HCT116 (cell line): ENCODE results near the gene BUB3.
A peak's percentile ranks its signal among the peaks of the same experiment; 100 is the strongest.

Experiments used
- CBX3 ChIP-seq: IDR thresholded peaks from 2 replicates; pipeline ENCODE4 v1.6.1; 2012; ENCODE audit warnings: low read depth
- CEBPB ChIP-seq: IDR thresholded peaks from 2 replicates; pipeline ENCODE4 v1.6.1; 2012; ENCODE audit warnings: low read depth
- ELF1 ChIP-seq: IDR thresholded peaks from 2 replicates; pipeline ENCODE4 v1.6.1; 2012; ENCODE audit warnings: low read depth, borderline replicate concordance
- EZH2 ChIP-seq: fragments of 200-600 bp; sonication (generic); IDR thresholded peaks from 2 replicates; pipeline ENCODE4 v1.6.1; 2017; ENCODE audit warnings: antibody characterized with exemption, mixed run types
- EZH2phosphoT487 ChIP-seq: fragments of 200-600 bp; IDR thresholded peaks from 2 replicates; pipeline ENCODE4 v1.6.1; 2018; ENCODE audit warnings: antibody characterized with exemption, borderline replicate concordance
- POLR2A ChIP-seq: IDR thresholded peaks from 2 replicates; pipeline ENCODE4 v1.7.0; 2011; ENCODE audit warnings: borderline replicate concordance; ENCODE audit not compliant: insufficient read depth, insufficient read length; ENCODE audit errors: extremely low read depth
- POLR2AphosphoS5 ChIP-seq: IDR thresholded peaks from 2 replicates; pipeline ENCODE4 v1.6.1; 2011; ENCODE audit warnings: mild to moderate bottlenecking, low read depth, low read length, moderate library complexity
- REST ChIP-seq: IDR thresholded peaks from 2 replicates; pipeline ENCODE4 v1.6.1; 2012; ENCODE audit warnings: low read depth
- SIN3A ChIP-seq: IDR thresholded peaks from 2 replicates; pipeline ENCODE4 v1.6.1; 2012; ENCODE audit warnings: low read depth
- ZFX ChIP-seq: fragments of 450-650 bp; IDR thresholded peaks from 2 replicates; pipeline ENCODE4 v1.6.1; 2017
- TF ChIP-seq, protein P1 (sequence below), 3 experiments: fragments of 200-600 bp in 1 of 3; sonication (generic) in 1 of 3; IDR thresholded peaks in 2 of 3; conservative IDR thresholded peaks in 1 of 3; 2 replicates each; pipeline ENCODE4 v1.5.1; 2012 to 2017; ENCODE audit warnings: low read depth in 2 of 3, low read length in 2 of 3, antibody characterized with exemption in 1 of 3, borderline replicate concordance in 1 of 3, control low read depth in 1 of 3, mild to moderate bottlenecking in 1 of 3, mixed read lengths in 1 of 3, mixed run types in 1 of 3, moderate library complexity in 1 of 3; ENCODE audit not compliant: insufficient read depth in 1 of 3

DNA sequence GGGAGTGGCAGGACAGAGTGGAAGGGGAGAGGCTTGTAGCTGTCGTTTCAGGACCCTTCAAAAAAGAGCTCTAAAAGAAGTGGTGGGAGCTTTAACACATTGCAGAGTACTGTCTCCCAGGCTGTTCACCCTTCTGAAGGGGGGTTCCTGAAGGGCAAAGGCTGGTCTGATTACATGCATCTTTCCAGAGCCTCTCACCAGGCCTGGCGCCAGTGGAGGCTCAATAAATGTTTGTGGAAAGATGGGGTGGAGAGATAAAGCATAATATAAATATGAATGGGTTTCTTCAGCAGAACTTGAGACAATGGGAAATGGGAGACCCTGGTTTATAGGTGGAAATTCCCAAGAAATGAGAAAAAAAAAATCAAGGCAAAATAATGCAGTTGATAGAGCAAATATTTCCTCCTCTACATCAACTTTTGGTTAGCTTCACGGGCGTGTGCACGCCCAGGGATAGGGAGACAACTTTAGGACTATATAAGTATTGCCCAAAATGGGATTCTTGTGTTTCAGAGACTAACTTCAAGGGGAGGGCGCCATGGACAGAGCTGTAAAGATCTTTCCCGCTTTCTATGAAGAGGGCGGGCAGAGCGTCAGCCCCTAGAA lies 613 bp upstream of the BUB3 start:
- TF ChIP-seq POLR2AphosphoS5 (no peak), ZFX (no peak), REST (no peak), CEBPB (no peak), CBX3 (peak; percentile 87; the same call in 1 of the 2 replicates), SIN3A (no peak), EZH2phosphoT487 (no peak), EZH2 (no peak), POLR2A (no peak), ELF1 (no peak)
- TF ChIP-seq, protein P1, sequence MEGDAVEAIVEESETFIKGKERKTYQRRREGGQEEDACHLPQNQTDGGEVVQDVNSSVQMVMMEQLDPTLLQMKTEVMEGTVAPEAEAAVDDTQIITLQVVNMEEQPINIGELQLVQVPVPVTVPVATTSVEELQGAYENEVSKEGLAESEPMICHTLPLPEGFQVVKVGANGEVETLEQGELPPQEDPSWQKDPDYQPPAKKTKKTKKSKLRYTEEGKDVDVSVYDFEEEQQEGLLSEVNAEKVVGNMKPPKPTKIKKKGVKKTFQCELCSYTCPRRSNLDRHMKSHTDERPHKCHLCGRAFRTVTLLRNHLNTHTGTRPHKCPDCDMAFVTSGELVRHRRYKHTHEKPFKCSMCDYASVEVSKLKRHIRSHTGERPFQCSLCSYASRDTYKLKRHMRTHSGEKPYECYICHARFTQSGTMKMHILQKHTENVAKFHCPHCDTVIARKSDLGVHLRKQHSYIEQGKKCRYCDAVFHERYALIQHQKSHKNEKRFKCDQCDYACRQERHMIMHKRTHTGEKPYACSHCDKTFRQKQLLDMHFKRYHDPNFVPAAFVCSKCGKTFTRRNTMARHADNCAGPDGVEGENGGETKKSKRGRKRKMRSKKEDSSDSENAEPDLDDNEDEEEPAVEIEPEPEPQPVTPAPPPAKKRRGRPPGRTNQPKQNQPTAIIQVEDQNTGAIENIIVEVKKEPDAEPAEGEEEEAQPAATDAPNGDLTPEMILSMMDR (IDR thresholded peaks at IDR 0.05 in 2 of 3, conservative IDR thresholded peaks at IDR 0.05 in 1 of 3; ENCODE audit: borderline replicate concordance in 1 of 3, insufficient read depth in 1 of 3, low read depth in 2 of 3, low read length in 2 of 3): no peak
